Sigmoid colon (tissue), 4 donors: ENCODE data around the gene REXO5.

Experiments
- POLR2AphosphoS5 ChIP-seq, 4 donors: sonication (generic); formaldehyde crosslinking; IDR thresholded peaks; one replicate each; pipeline ENCODE4 v1.6.1; 2017; ENCODE audit warnings: antibody characterized with exemption in 4 of 4
- TF ChIP-seq, protein P1 (sequence below), 4 experiments: fragments of 450-650 bp in 3 of 4; fragments of 200-600 bp in 1 of 4; IDR thresholded peaks; one replicate each; pipeline ENCODE4 v1.5.1; 2016 to 2019; ENCODE audit warnings: antibody characterized with exemption in 4 of 4, mild to moderate bottlenecking in 3 of 4, moderate library complexity in 2 of 4

- TF ChIP-seq POLR2AphosphoS5 (IDR thresholded peaks at IDR 0.05), result no peak
- TF ChIP-seq, protein P1, sequence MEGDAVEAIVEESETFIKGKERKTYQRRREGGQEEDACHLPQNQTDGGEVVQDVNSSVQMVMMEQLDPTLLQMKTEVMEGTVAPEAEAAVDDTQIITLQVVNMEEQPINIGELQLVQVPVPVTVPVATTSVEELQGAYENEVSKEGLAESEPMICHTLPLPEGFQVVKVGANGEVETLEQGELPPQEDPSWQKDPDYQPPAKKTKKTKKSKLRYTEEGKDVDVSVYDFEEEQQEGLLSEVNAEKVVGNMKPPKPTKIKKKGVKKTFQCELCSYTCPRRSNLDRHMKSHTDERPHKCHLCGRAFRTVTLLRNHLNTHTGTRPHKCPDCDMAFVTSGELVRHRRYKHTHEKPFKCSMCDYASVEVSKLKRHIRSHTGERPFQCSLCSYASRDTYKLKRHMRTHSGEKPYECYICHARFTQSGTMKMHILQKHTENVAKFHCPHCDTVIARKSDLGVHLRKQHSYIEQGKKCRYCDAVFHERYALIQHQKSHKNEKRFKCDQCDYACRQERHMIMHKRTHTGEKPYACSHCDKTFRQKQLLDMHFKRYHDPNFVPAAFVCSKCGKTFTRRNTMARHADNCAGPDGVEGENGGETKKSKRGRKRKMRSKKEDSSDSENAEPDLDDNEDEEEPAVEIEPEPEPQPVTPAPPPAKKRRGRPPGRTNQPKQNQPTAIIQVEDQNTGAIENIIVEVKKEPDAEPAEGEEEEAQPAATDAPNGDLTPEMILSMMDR (IDR thresholded peaks at IDR 0.05), result no peak
These were observed 47.8 kb downstream of the REXO5 start for GRCh38 chr16:20853981-20854620.
